PC-3 (cell line): ENCODE data around the gene DGCR6.
"Not testable (repeated sequence)": the region's sequence is repeated elsewhere in the genome, so short reads cannot be mapped to it uniquely, and the experiment has no call there.

Experiments used
- CTCF ChIP-seq: fragments of 300-600 bp; sonication (generic); conservative IDR thresholded peaks from 2 replicates; pipeline ENCODE4 v1.5.1; 2017; ENCODE audit warnings: antibody characterized with exemption, low read depth, mild to moderate bottlenecking, low read length
- EZH2phosphoT487 ChIP-seq: fragments of 300-600 bp; sonication (generic); IDR thresholded peaks from 2 replicates; pipeline ENCODE4 v1.6.1; 2018; ENCODE audit warnings: mild to moderate bottlenecking, antibody characterized with exemption, low read length, borderline replicate concordance

DNA sequence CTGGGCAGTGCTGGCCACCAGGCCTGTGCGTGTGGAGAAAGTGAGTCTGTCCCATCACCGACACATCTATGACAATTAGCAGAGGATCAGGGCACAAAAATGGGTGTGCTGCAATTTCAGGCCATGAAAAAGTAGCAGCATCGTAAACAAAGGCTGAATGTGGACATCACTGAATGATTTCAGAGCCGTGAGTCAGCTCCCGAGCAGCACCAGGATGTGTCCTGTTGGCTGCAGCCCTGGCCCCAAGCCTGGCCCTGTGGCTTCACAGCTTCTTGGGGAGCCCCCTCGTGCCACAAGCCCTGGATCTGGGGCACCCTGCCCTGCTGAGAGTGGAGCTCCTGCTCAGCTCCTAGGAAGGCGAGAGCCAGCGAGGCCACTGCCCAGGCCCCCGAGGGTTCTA lies 9.4 kb downstream of the DGCR6 start:
- not testable (repeated sequence) for TF ChIP-seq EZH2phosphoT487, CTCF
